NCI-H345 treated with DMSO at 0.1 percent for 48 hours (cell line): ENCODE data around the gene BSCL2.
A peak's percentile ranks its signal among the peaks of the same experiment; 100 is the strongest.
"Not testable (repeated sequence)": the region's sequence is repeated elsewhere in the genome, so short reads cannot be mapped to it uniquely, and the experiment has no call there.

Source experiments
- DNase-seq: peaks from one replicate; lab custom pipeline; 2025; ENCODE audit not compliant: unreplicated experiment; lab: John Stamatoyannopoulos, UW

BSCL2 gene

DNA sequence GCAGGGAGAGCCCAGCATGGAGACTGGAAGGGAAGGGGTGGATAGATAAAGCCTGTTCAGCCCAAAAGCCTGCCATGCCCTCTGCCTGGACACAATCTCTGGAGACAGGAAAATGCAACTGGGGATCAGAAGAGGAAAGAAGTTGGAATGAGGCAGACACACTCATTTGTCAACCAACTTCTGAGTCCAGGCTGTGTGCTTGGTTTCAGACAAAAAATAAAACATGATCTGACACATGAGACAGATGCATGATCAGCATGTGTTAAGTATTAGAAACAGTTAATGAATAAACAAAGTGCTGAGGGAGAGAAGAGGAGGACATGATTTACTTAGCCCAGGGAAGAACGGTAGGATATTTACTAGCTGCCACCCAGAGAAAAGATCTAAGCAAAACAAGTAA is 18.7 kb downstream of the BSCL2 start:
- DNase-seq = no peak

DNA sequence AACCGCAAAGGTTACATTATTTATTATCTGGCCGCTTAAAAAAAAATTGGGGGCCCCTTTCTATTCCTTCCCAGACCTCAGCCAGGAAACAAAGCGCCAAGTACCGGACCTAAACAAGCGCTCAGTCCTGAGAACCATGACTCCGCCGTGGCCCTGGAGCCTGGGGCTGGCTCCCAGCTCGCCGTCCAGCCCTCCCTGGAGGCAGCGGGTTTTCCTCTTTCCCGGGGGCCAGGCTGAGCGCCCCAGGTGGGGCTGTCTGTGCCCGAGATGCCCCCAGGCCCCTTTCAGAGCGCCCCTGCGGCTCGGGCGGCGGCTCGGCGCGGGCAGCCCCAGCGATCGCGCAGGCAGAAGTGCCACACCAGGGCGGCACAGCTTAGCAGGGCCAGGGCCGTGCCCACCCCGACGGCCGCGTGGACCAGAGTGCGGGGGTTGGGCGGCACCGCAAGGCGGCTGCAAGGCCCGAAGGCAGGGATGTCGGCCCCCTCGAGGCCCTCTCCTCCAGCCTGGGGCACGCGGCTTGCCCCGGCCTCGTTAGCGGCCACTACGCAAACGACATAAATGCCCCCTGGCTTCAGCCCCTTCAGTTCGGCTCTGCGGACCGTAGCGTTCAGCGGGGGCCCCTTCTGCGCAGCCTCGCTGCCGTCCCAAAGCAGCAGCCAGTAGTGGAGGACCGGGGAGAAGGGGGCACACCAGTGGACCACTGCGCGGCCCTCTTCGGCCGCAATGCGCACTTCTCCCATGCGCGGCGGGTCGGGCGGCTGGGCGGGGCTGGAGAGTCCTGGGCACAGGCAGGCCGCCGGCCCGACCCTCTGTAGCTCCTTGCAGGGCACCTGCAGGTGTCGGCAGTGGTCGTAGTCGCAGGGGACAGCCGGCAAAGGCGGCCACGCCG is 19.5 kb downstream of the BSCL2 start:
- DNase-seq = no peak

DNA sequence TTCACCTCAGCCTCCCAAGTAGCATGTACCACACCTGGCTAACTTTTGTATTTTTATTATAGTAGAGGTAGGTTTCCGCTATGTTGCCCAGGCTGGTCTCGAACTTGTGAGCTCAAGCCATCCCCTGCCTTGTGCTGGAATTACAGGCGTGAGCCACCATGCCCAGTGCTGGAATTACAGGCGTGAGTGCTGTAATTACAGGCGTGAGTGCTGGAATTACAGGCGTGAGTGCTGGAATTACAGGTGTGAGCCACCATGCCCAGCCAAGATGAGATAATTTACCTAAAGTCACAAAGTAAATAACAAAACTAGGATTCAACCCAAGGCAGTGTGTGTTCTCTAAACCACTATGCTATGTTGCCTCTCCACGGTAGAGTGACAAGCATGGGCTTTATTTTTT is 24.7 kb downstream of the BSCL2 start:
- DNase-seq = no peak

DNA sequence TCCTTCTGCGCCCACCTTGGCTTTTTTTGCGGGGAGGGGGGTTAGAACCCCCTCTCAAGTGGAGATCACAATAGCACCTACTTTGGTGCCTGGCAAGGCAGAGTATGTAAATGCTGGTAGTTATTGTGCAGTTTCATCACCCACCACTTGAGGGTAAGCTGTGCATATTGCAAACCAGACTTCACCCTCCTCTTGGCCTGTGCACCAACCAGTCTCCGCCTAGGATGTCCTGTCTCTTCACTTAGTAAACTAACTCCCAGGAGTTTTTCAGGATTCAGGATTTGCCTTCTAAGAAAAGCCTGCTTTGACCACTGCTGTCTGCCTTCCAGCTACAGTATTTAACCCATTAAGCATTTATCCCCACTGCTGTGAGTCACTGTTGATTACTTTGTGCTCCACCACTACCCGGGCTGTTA is 26.4 kb downstream of the BSCL2 start:
- DNase-seq = peak; percentile 26

DNA sequence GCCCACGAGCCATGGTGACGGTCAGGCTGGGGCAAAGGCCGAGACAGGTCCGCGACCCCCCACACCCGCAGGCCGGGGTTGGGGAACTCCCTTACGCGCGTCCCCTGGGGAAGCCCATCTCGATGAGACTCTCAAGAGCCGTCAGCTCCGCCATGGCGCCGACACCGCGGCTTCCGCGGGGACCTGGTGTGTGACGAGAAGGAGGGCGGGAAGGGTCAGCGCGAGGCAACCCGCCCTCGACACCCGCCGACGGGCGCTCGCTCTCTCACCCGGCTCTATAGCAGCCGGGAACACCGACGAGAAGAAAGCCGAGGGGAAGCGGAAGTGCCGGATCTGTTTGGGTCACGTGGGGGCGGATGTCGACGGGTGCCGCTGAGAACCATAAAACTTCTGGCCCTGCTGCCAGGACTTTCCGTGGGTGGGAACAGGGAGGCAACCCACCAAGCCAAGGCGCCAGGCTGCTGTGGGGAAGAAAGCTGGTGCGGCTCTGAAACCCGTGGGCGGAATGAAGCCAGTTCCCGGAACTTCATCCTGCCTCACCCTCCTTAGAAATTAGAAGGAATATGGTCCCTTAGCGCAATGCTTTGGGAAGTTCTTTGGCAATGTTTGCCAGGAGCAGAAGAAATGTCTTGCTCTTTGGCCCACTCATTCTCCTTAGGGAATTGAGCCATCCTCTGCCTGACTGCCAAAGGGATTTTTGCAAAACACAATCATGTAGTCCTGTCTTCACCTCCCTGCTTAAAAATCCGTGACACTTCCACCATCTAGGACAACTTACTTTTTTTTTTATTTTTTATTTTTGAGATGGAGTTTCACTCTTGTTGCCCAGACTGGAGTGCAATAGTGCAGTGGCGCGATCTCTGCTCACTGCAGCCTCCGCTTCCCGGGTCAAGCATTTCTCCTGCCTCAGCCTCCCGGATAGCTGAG is 28.2 kb downstream of the BSCL2 start, which contains the start of gene UBXN1:
TSS of gene UBXN1 (minus strand) at position 304 of the 927 bp plus-strand sequence. CDS start at position 154, 150 bp downstream.
- DNase-seq = peak; percentile 75

DNA sequence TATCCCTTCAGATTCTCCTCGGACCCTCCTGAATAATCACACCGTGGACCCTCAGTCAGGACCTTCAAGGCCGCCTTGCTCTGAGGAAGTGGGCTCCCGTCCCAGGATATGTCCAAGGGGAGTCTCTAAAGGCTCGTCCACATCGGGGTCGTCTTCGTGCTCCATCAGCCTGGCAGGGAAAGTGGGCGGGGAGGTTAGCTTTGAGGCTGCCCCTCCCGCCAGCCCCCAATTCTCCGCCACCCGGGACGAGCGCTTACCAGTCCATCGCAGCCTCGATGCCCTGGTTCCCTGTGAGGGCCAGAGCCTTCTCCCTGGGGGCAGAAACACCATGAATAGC is 28.8 kb downstream of the BSCL2 start:
- no peak for DNase-seq

DNA sequence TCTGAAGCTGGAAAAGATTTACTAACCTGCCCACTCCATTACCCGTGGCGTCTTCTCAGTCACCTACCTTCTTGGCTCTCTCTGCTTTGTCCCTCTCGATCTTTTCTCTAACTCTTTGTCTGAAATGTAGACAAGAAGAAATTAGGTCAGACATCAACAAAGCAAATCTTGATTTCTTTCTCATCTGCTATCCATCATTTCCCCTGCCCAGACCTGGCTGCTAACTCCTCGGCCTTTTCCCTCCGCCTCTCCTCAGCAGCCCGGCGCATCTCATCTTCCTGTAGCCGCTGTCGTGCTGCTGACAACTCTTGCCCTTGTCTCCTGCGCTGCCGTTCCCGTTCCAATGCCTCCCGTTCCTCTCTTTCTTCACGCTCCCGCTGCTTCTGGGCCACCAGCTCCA is 29.5 kb downstream of the BSCL2 start:
- DNase-seq = no peak

DNA sequence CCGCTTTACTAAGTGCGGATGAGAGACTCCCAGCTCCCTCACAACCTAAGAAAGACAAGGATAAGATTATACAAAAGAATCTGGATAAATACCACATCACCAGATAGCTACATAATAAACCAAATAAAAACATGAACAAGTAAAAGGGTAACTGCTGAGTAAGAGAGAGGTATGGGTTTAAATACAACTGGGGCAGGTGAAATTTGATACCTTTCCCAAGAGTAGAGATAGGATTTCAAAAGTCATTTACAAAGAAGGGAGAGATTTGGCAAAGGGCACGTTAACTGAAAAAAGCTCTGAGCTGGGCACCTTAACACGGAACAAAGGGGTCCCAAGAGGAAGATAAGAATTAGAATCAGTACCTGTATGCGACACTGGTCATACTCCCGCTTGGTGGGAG is 30.1 kb downstream of the BSCL2 start:
- DNase-seq = no peak

DNA sequence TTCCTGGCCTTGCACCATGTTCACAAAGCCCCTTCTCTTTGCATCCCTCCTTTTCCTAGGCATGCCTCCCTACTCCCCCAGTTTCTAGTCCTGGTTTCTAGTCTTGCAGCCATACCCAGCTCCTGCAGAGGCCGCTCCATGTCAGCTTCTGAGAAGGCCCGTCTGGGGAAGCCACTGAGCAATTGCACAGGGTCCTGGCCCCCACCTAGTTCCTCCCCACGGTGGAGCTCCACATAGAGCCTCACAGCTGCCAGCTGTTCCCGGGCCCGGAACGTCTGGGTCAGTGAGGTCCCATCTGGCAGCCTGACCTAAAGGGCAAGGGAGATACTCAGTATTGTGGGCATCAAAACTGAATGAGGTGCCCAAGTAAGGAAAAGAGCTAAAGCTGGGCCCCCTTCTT is 30.5 kb downstream of the BSCL2 start:
- no peak for DNase-seq

DNA sequence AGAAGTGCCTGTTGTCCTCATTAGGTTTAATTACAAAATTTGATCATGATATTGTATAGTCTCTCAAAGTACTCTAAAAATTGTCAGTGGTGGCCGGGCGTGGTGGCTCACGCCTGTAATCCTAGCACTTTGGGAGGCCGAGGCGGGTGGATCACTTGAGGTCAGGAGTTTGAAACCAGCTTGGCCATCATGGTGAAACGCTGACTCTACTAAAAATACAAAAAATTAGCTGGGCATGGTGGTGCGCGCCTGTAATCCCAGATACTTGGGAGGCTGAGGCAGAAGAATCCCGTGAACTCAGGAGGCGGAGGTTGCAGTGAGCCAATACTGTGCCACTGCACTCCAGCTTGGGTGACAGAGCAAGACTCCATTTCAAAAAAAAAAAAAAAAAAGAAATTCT is 31.8 kb downstream of the BSCL2 start:
- DNase-seq = not testable (repeated sequence)

DNA sequence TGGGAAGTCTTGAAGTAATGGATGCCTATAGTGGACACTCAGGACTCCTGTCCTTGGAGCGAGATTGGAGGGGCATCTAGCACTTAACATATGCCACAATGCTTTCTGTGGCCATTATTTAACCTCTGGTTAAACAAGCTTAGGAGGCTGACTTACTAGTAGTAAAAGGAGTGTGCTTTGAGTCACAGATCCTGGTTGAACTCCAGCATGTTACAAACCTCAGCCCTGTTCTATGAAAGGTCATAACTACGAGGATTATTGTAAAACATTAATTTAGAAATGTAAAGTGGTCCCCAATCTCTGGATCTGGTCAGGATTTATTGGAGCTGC is 34.1 kb downstream of the BSCL2 start:
- no peak for DNase-seq

DNA sequence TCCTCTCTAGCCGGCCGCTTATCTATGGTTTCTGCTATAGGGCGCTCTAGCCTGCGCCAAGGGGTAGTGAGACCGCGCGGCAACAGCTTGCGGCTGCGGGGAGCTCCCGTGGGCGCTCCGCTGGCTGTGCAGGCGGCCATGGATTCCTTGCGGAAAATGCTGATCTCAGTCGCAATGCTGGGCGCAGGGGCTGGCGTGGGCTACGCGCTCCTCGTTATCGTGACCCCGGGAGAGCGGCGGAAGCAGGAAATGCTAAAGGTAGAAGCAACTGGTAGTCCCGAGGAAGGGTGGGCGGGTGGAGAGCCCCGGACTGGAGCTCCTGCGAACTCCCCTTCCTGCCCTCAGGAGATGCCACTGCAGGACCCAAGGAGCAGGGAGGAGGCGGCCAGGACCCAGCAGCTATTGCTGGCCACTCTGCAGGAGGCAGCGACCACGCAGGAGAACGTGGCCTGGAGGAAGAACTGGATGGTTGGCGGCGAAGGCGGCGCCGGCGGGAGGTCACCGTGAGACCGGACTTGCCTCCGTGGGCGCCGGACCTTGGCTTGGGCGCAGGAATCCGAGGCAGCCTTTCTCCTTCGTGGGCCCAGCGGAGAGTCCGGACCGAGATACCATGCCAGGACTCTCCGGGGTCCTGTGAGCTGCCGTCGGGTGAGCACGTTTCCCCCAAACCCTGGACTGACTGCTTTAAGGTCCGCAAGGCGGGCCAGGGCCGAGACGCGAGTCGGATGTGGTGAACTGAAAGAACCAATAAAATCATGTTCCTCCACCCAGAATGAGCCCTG is 35.4 kb downstream of the BSCL2 start, which contains the start of the genes LBHD1 and UQCC3:
TSS of gene LBHD1 (minus strand) at position 660 of the 782 bp plus-strand sequence. CDS start 2,236 bp downstream, outside the sequence.
TSS of gene UQCC3 (plus strand) at position 66 of the 782 bp plus-strand sequence. CDS start at position 139, 73 bp downstream.
- DNase-seq = peak; percentile 69

DNA sequence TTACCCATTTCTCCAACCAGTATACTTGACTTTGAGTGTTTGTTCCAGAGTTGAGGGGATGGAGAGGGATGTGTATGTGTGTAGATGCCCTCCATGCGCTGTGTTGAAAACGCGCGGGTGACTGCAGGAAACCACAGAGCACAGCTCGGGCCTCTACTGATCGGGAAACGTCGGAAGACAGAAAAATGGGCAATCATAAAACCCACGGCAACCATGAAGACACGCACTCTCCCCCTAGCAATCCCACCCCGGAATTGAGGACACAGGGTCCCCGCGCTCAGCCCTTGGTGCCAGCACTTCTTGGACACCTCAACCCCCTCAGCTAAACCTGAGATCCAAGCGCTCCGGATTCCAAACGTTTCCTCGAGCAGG is 36.0 kb downstream of the BSCL2 start:
- no peak for DNase-seq

DNA sequence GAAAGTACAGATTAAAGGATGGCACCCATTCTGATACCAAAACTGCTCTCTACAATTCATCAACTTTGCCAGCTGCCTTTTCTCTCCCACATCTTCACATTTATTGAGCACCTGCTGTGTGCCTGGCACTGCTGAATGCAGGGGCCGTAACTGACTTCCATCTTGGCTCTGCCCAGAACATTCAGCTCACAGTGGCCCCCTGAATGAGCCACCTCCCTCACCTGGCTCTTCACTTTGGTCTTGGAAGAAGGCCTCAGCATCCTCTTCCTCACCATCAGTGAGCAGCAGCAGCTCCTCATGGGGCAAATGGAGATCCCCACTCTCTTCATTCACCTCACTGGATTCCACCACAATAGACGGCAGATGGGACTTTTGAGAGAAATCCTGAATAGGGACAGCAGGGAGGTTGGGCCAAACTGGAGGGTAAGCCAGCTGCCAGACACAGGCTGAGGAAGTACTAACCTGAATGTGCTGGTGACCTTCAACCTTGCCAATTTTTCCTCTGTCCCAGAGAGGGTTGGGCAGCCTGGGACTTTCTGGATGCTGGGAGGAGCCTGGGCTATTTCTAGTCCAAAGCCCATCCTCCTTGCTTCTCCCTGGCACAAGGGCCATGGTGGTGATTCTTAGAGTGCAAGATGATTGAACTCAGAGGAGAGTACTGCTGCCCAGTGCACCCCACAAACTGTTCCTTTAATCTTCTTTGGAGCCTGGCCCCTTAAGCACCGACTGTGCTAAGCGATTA is 37.6 kb downstream of the BSCL2 start:
- DNase-seq = no peak

DNA sequence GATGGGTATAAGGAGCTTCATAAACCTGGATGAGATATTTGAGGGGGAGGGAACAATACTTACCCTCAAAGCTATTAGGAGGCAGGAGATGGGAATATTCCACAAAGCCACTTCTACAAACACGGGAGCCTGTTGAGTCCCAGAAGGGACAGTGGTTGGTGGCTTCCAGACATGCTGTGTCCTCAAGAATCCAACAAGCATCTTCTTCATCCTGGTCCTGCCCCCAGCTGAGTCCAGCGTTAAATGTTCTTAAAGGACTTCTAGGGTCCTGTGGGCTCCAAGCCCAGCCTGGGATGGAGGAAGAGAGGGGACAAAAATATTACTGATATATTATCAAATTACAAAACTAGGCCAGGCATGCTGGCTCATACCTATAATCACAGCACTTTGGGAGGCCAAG is 39.8 kb downstream of the BSCL2 start:
- DNase-seq = no peak

DNA sequence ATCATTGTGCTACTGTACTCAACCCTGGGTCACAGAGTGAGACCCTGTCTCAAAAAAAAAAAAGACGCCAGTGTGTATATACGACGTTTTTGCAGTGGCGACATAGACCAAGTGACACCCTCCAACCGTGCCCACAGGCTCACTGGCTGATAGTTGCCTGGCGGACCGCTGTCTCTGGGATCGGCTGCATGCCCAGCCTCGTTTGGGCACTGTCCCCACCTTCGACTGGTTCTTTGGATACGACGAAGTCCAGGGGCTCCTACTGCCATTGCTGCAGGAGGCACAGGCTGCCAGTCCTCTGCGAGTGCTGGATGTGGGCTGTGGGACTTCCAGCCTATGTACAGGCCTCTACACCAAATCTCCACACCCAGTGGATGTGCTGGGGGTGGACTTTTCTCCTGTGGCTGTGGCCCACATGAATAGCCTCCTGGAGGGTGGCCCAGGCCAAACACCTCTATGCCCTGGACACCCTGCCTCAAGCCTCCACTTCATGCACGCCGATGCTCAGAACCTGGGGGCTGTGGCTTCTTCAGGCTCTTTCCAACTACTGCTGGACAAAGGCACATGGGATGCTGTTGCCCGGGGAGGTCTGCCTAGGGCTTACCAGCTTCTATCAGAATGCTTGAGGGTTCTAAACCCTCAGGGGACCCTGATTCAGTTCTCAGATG is 40.8 kb downstream of the BSCL2 start:
- no peak for DNase-seq

DNA sequence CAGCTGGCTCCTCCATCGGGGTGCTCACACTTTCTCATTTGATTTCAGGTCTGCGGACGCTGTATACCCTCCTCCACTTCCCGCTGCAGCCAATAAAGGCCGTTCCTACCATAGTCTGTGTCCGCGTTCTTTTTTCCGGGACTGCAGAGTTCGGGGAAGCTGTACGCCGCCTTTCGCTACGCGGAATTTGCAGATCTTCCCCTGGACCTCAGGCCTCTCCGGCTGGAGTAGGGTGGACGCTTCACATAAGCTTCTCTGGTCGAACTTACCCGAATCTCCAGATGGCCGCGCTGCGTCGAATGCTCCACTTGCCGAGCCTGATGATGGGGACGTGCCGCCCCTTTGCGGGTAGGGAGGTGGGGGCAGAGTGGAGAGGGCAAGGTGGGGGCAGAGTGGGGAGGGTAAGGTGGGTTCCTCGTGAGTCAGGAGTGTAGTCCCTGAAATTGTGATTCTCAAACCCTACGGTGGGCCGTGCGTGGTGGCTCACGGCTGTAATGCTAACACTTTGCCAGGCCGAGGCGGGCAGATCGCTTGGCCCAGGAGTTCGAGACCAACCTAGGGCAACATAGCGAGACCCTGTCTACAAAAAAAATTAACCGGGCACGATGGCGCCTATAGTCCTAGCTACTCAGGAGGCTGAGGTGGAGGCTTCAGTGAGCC is 41.5 kb downstream of the BSCL2 start:
- DNase-seq = no peak

DNA sequence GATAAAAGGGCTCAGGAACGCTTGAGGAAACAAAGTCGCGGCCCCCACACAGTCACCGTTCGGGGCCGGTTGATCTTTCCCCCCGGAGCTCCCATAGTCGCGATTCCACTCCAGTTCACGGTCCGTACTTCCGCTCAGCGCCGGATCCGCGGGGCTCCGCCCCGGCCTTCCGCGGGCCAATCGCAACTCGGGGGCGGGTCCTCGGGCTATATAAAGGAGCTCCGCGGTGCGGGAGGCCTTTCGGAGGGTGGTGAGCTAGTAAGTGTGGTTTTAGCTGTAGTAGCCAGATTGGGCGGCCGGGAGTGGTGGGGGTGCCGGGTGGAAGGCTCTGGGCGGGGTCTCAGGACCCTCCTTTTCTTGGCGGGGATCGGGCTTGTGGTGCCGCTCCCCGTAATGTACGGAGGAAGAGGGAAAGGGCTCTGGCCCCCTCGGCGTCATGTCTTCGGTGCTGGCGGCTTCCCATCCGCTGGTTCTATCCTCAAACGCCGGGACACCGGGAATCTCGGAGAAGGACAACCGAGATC is 42.1 kb downstream of the BSCL2 start, which contains the start of the genes C11orf98 and CSKMT:
TSS of gene C11orf98 (minus strand) at position 136 of the 524 bp plus-strand sequence. CDS start at position 95, 41 bp downstream.
TSS of gene CSKMT (plus strand) at position 238 of the 524 bp plus-strand sequence. CDS start 568 bp downstream, outside the sequence.
- peak; percentile 74 for DNase-seq
